H1 (cell line): ENCODE measurements around the gene SCAI. TPM values are rescaled to one million over a fixed set of nuclear protein-coding genes. Genes with fewer than 3 reads are reported as not detected.

ENCODE experiments used
- HDAC2 ChIP-seq, 2 experiments: fragments of 300-600 bp in 1 of 2; sonication (generic) in 1 of 2; IDR thresholded peaks; 2 replicates each; pipeline ENCODE4 v1.6.1; 2011 to 2012; ENCODE audit warnings: low read depth in 2 of 2, low read length in 2 of 2, mild to moderate bottlenecking in 2 of 2, moderate library complexity in 2 of 2, borderline replicate concordance in 1 of 2, inconsistent platforms in 1 of 2
- TAF1 ChIP-seq: IDR thresholded peaks from 2 replicates; pipeline ENCODE4 v1.6.1; 2011; ENCODE audit warnings: mild to moderate bottlenecking, low read depth, low read length
- TBP ChIP-seq: IDR thresholded peaks from 2 replicates; pipeline ENCODE4 v1.6.1; 2011; ENCODE audit warnings: low read depth, low read length, improper control_type of control experiment
- polyA plus RNA-seq, 7 experiments: library from polyadenylated mRNA; depleted of rRNA in 3 of 7; stranded (reverse) in 5 of 7; unstranded in 2 of 7; fragments of >200 nt in 5 of 7; fragments of 200-250 nt in 2 of 7; gene quantifications; 1 replicate in 5 of 7; 2 replicates in 1 of 7; 4 replicates in 1 of 7; pipeline versions ENCODE4 v1.2.1 to v1.2.3, GENCODE V29; 2011 to 2013; ENCODE audit warnings: missing spikeins in 2 of 7, mixed read lengths in 2 of 7
- total RNA-seq: library from RNA; stranded (reverse); fragmentation: NEBNext Ultra II Directional; extraction: Animal tissue kit (Norgen Biotek cat#: 25700); gene quantifications from 2 replicates; pipeline ENCODE4 v1.2.1, GENCODE V29; 2021

Gene SCAI
- total and polyA plus RNA-seq, 2 of the 8 experiments (the other 6 are each of a cell fraction or from before 2014, with no cell fraction given): 6.4 to 19.8 TPM

DNA sequence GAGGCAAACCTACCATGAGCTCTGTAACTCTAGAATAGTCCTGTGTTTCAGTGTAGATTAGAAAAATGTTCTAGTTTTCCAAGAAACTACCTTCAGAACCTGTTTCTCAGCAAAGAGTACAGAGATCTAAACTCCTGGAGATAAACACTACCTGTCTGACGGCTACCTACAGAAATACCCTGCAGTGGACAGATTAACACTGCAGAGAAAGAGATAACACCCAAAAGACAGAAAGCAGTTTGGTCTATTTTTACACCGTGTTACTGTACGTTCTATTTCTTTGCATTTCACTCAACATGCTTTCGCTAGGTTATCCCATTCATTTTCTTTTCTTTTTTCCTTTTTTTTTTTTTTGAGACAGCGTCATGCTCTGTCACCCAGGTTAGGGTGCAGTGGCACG lies 11.6 kb downstream of the SCAI start (continued):
- TF ChIP-seq TBP (no peak), TAF1 (no peak), HDAC2 (IDR thresholded peaks at IDR 0.05; ENCODE audit: borderline replicate concordance in 1 of 2, low read depth in 2 of 2, low read length in 2 of 2) (no peak)
- TF ChIP-seq, all 59 proteins: peak for 0
